Omental fat pad (tissue), 4 donors: ENCODE results near the gene CLSTN2. TPM values are rescaled to one million over a fixed set of nuclear protein-coding genes. Genes with fewer than 3 reads are reported as not detected.

Experiments
- ATAC-seq: fragments of 150-250 bp; one replicate; pipeline ENCODE4 v1.9.1; 2016; ENCODE audit warnings: mild to moderate bottlenecking, moderate library complexity; ENCODE audit not compliant: low FRiP score
- DNase-seq: peaks from one replicate; pipeline ENCODE4 v3.0.0-alpha.2; 2019; ENCODE audit warnings: low spot score
- total RNA-seq, 4 donors: library from RNA; depleted of rRNA; stranded (reverse); fragments of >200 nt; gene quantifications; one replicate each; pipeline ENCODE4 v1.1.0, GENCODE V29; 2016
- TF ChIP-seq, protein P1 (sequence below), 3 donors: fragments of 450-650 bp; IDR thresholded peaks; one replicate each; pipeline ENCODE4 v1.5.1; 2016 to 2017; ENCODE audit warnings: antibody characterized with exemption in 3 of 3, mild to moderate bottlenecking in 3 of 3, moderate library complexity in 2 of 3

The CLSTN2 gene
- total RNA-seq, 4 donors from 2014 or later = 20.0 to 40.5 (median 37.8) TPM

DNA sequence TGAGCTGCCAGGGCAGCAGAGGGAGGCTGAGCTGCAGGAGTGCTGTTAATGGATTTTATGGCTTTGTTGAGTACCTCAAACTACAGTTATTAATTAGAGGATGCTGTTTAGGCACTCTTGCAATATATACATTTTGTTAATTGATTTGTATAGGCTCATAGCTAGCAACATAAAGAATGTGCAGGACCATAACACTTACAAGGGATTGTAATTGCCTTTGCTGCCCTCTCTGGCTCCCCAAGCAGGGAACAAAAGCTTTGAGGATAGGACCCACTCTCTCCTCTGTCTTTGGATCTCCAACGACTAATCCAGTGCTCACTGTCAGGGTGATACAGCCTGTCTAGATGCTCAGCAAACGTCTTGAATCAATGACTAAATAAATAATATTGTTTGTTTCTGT is 1.2 kb upstream of the CLSTN2 start:
- no peak for ATAC-seq
- no peak for DNase-seq
- TF ChIP-seq, protein P1, sequence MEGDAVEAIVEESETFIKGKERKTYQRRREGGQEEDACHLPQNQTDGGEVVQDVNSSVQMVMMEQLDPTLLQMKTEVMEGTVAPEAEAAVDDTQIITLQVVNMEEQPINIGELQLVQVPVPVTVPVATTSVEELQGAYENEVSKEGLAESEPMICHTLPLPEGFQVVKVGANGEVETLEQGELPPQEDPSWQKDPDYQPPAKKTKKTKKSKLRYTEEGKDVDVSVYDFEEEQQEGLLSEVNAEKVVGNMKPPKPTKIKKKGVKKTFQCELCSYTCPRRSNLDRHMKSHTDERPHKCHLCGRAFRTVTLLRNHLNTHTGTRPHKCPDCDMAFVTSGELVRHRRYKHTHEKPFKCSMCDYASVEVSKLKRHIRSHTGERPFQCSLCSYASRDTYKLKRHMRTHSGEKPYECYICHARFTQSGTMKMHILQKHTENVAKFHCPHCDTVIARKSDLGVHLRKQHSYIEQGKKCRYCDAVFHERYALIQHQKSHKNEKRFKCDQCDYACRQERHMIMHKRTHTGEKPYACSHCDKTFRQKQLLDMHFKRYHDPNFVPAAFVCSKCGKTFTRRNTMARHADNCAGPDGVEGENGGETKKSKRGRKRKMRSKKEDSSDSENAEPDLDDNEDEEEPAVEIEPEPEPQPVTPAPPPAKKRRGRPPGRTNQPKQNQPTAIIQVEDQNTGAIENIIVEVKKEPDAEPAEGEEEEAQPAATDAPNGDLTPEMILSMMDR (IDR thresholded peaks at IDR 0.05) = no peak

DNA sequence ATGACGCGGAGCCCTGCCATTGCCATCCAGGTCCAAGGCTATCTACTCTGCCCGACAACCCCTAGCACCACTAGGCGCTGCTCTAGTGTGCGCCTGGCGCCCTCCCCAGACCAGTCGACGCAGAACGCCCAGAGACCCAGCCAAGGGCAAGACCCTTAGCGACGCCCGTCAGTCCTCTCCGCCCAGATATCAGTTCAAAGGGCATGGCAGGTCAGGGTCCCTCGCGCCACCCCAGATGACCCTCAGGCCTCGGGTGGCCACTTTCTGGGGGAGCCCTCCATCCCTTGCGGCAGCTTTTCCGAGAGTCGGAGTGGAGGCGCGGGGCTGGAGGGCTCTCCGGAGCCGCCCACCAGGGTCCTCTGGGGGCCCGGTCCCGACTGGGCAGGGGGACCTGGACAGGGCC is 371 bp upstream of the CLSTN2 start:
- TF ChIP-seq, protein P1 (IDR thresholded peaks at IDR 0.05) = no peak
- ATAC-seq (peak; percentile 24), DNase-seq (no peak)

DNA sequence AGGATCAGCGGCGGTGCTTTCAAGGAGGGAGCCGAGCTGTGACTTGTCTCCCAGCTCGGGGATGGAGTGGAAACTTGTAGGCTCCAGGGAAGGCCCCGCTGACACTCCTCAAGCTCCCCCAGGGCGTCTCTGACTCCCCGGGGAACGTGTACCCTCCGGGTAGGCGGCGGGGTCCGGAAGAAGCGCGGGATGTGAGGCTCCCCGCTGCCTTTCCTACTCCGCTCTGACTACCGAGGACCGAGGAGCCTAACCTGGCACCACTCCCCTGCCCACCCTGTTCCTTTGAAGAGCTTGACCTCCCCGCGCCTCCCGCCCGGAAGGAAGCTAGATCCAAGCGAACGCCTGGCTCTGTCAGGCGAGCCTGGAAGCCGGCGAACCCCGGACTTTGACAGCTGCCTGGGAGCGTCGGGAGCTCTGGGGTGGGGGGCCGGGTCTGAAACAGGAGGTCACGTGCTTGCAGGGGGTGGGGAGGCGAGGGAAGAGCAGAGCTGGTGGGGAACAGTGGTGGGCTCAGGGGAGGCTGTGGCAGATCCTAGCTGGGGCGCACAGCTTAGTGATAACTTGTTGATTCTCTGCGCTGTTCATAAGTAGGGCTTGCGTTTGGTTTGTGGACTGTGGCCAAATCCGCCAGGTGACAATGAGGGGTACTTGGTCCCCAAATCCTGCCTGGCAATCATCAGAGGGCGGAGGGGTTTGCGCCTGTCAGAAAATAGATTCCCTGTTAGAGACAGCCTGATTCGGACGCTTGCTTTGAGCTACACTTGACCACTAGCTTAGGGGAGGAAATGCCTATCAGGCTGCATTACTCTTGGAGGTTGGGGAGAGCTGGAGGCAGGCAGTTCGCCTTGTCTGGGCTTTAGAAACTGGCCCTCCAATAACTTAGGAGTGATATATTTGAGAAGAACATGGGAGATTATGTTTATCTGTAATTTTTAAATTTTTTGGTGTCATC is 1.2 kb downstream of the CLSTN2 start:
- DNase-seq (no peak), ATAC-seq (peak; percentile 58)
- TF ChIP-seq, protein P1 (IDR thresholded peaks at IDR 0.05) = no peak

DNA sequence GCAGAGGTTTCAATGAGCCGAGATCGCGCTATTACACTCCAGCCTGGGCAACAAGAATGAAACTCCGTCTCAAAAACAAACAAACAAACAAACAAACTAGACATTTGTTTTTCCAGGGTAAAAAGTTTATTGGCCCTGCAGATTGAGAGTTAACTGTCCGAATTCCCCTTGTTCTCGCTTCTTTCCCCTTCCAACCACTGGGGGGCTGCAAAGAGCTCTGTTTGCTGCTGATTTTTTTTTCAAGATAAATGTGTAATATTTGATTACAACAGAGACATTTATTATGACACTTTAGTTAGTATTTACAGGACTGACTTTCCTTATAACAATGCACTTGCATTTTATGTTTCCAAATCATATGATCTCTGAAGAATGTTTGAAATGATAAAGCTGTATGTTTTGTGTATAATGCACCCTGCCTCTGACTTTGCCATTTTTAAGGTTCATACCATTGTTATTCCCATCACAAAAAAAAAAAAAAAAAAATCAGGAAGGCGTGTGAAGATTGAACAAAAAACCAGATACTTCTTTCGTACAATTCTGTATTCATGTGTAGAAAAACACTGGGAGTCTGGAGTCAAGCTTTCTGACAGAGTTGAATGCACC is 2.8 kb downstream of the CLSTN2 start:
- ATAC-seq = no peak
- DNase-seq = no peak
- TF ChIP-seq, protein P1 (IDR thresholded peaks at IDR 0.05) = no peak

DNA sequence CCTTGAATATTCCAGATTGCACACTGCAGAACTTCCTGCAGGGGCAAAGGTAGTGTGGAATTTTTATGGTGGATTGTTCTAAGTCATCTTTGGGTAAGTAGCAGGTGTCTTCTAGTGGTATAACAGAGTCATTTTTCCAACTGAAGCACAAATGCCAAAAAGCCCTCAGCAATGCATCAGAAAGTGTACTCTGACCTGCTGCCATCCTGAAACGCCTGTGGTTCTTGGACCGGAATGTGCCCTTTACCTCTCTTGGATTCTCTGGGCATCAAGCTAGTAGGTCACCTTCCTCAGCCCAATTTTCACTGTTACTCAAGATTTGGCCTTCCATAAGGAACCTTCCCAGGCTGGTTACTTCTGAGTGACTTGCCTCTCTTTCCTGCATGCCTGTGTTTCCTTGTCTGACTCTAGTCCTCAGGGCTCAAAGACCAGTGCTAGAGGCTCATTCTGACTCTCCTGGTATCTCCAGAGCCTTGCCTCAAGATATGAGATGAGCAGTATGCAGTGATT is 4.8 kb downstream of the CLSTN2 start:
- TF ChIP-seq, protein P1 (IDR thresholded peaks at IDR 0.05) = no peak
- DNase-seq (no peak), ATAC-seq (no peak)

DNA sequence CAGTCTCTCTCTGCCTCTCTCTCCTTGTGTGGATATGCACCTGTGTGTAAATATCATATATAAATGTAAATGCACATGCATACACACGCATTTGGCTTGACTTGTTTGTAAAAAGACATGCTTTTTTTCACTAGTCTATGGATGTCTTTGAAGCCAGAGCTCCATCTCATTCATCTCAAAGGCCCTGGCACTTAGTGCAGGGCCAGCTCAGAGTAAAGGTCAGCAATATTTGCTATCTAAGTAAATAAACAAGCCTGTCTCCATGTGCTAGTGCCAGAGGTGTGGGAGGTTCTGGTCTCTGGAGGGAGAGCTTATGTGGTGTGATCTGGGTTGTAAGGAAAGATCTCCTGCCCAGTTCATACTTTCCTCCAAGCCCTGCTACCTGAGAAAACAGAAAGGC is 5.6 kb downstream of the CLSTN2 start:
- TF ChIP-seq, protein P1 (IDR thresholded peaks at IDR 0.05) = no peak
- DNase-seq (no peak), ATAC-seq (peak; percentile 20)
